Kidney (tissue), 14 donors: ENCODE data around the gene PUM1. TPM values are rescaled to one million over a fixed set of nuclear protein-coding genes. Genes with fewer than 3 reads are reported as not detected.
A peak's percentile ranks its signal among the peaks of the same experiment; 100 is the strongest.

Experiments
- DNase-seq, 5 donors: peaks; one replicate each; pipeline ENCODE4 v3.0.0-alpha.2; 2013 to 2020
- FAIRE-seq: peaks from 2 replicates; lab custom pipeline; 2012; peaks lifted over from hg19 to GRCh38; lab: Jason Lieb, UNC
- H3K27ac ChIP-seq, 2 donors: one replicate each; pipeline ENCODE4 v1.7.0; 2013; ENCODE audit warnings: low read depth in 2 of 2, low read length in 2 of 2, inconsistent platforms in 1 of 2
- H3K27me3 ChIP-seq: one replicate; pipeline ENCODE4 v1.7.1; 2013; ENCODE audit warnings: low read length, inconsistent platforms; ENCODE audit not compliant: control insufficient read depth, insufficient read depth
- H3K36me3 ChIP-seq, 3 donors: one replicate each; pipeline versions ENCODE4 v1.7.0 to v1.7.1; 2013; ENCODE audit warnings: low read length in 3 of 3, control low read depth in 1 of 3, inconsistent platforms in 1 of 3; ENCODE audit not compliant: insufficient read depth in 3 of 3, control insufficient read depth in 2 of 3
- H3K4me1 ChIP-seq, 3 donors: one replicate each; pipeline versions ENCODE4 v1.7.0 to v1.7.1; 2013; ENCODE audit warnings: low read length in 3 of 3, inconsistent platforms in 1 of 3, low read depth in 1 of 3; ENCODE audit not compliant: control insufficient read depth in 2 of 3, insufficient read depth in 2 of 3
- H3K4me3 ChIP-seq, 3 donors: one replicate each; pipeline versions ENCODE4 v1.7.0 to v1.8.1; 2013; ENCODE audit warnings: low read length in 3 of 3, control low read depth in 1 of 3, inconsistent platforms in 1 of 3
- H3K9ac ChIP-seq, 3 donors: one replicate each; pipeline versions ENCODE4 v1.7.0 to v1.7.1; 2013; ENCODE audit warnings: low read length in 3 of 3, control low read depth in 1 of 3, inconsistent platforms in 1 of 3
- H3K9me3 ChIP-seq, 3 donors: one replicate each; pipeline versions ENCODE4 v1.7.0 to v1.7.1; 2013; ENCODE audit warnings: low read length in 3 of 3, control low read depth in 1 of 3, inconsistent platforms in 1 of 3; ENCODE audit not compliant: control insufficient read depth in 2 of 3, insufficient read depth in 1 of 3
- intact Hi-C: fragments of 100-400 bp; cut with DNase I; formaldehyde crosslinking; loops from one replicate; pipeline ENCODE4 v1.11.1; 2022
- polyA plus RNA-seq: library from polyadenylated mRNA; stranded (reverse); fragments of 350-450 nt; fragmentation: Illumina TruSeq; extraction: RNeasy Lipid Tissue Mini Kit (QIAGEN cat#74804); gene quantifications from one replicate; pipeline ENCODE4 v1.2.3, GENCODE V29; 2014; ENCODE audit warnings: low read depth, low replicate concordance; ENCODE audit not compliant: insufficient read depth
- total RNA-seq: library from RNA; stranded (reverse); fragmentation: NEBNext Ultra II Directional; extraction: Animal tissue kit (Norgen Biotek cat#: 25700); gene quantifications from one replicate; pipeline ENCODE4 v1.2.1, GENCODE V29; 2021
- TF ChIP-seq, protein P1 (sequence below): IDR thresholded peaks from 3 replicates; pipeline ENCODE4 v1.5.1; 2012; ENCODE audit warnings: mild to moderate bottlenecking, moderate library complexity, borderline replicate concordance; ENCODE audit not compliant: insufficient read depth; ENCODE audit errors: extremely low read depth
- donor health status: control.
- donor health status: control.
- donor health status: control.
- donor health status: control.
- donor health status: control.
- donor health status: DM: yes; HTN: yes; CAD: no.
- donor health status: Normal renal cell carcinoma (clear cell type).

PUM1 gene
- total and polyA plus RNA-seq, 2 donors from 2014 or later = 19.1 to 150 TPM

DNA sequence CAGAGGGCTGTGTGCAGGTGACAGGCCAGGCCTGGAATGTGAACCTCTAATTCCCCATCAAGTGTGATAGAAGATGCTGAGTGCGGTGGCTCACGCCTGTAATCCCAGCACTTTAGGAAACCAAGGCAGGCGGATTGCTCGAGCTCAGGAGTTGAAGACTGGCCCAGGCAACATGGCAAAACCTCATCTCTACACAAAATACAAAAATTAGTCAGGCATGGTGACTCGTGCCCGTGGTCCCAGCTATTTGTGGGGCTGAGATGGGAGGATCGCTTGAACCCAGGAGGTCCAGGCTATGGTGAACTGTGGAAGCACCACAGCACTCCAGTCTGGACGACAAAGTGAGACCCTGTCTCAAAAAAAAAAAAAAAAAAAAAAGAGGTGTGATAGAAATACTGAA lies 40.1 kb upstream of the PUM1 start:
- Histone ChIP-seq H3K4me1 (peaks cover 0 to 11% (median 3%) of the 10 kb centered on the region in 3 donors), H3K9ac (no peak overlapping the region), H3K36me3 (no peaks in the 10 kb centered on the region), H3K27me3 (no peaks in the 10 kb centered on the region), H3K27ac (no peak overlapping the region), H3K4me3 (no peak overlapping the region), H3K9me3 (no peaks in the 10 kb centered on the region)
- FAIRE-seq = no peak
- intact Hi-C loops = no loop called here
- TF ChIP-seq, protein P1, sequence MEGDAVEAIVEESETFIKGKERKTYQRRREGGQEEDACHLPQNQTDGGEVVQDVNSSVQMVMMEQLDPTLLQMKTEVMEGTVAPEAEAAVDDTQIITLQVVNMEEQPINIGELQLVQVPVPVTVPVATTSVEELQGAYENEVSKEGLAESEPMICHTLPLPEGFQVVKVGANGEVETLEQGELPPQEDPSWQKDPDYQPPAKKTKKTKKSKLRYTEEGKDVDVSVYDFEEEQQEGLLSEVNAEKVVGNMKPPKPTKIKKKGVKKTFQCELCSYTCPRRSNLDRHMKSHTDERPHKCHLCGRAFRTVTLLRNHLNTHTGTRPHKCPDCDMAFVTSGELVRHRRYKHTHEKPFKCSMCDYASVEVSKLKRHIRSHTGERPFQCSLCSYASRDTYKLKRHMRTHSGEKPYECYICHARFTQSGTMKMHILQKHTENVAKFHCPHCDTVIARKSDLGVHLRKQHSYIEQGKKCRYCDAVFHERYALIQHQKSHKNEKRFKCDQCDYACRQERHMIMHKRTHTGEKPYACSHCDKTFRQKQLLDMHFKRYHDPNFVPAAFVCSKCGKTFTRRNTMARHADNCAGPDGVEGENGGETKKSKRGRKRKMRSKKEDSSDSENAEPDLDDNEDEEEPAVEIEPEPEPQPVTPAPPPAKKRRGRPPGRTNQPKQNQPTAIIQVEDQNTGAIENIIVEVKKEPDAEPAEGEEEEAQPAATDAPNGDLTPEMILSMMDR = no peak
- DNase-seq = no peak

- Histone ChIP-seq H3K27ac (peak overlapping the region in 1 of 2 donors; percentile 54), H3K4me3 (no peak overlapping the region), H3K9ac (no peak overlapping the region), H3K27me3 (no peaks in the 10 kb centered on the region), H3K36me3 (no peaks in the 10 kb centered on the region), H3K9me3 (no peaks in the 10 kb centered on the region), H3K4me1 (peaks cover 3 to 16% (median 7%) of the 10 kb centered on the region in 3 donors)
- intact Hi-C loops = no loop called here
- FAIRE-seq = no peak
- TF ChIP-seq, protein P1 = no peak
- DNase-seq = peak in 2 of 5 donors; percentile 55 to 61
Observed at GRCh38 chr1:31102501-31102950, 37.0 kb upstream of the PUM1 start.

- Histone ChIP-seq H3K27ac (no peak overlapping the region), H3K4me1 (peaks cover 3 to 16% (median 7%) of the 10 kb centered on the region in 3 donors), H3K9me3 (no peaks in the 10 kb centered on the region), H3K9ac (no peak overlapping the region), H3K27me3 (no peaks in the 10 kb centered on the region), H3K36me3 (no peaks in the 10 kb centered on the region), H3K4me3 (no peak overlapping the region)
- intact Hi-C loops = no loop called here
- peak in 1 of 5 donors; percentile 37 for DNase-seq
- FAIRE-seq = no peak
- TF ChIP-seq, protein P1 = no peak
Observed at GRCh38 chr1:31101147-31101502, 35.6 kb upstream of the PUM1 start.
